Esophagus muscularis mucosa (tissue), 3 donors: ENCODE measurements around the gene MIS18A.

ENCODE experiments used
- CTCF ChIP-seq, 3 experiments: fragments of 200-600 bp in 2 of 3; fragments of 450-650 bp in 1 of 3; sonication (generic) in 2 of 3; IDR thresholded peaks; one replicate each; pipeline ENCODE4 v1.5.1; 2017 to 2019; ENCODE audit warnings: antibody characterized with exemption in 3 of 3, mild to moderate bottlenecking in 2 of 3, moderate library complexity in 1 of 3
- POLR2A ChIP-seq: fragments of 450-650 bp; IDR thresholded peaks from one replicate; pipeline ENCODE4 v1.6.1; 2017; ENCODE audit warnings: antibody characterized with exemption, moderate library complexity, mild to moderate bottlenecking, low read depth

- TF ChIP-seq CTCF (IDR thresholded peaks at IDR 0.05) (no peak), POLR2A (no peak)
These were observed 2.7 kb upstream of the MIS18A start for GRCh38 chr21:32281531-32281930.
